Measurements from ENCODE around the gene ERGIC2.
"Not testable (repeated sequence)": the region's sequence is repeated elsewhere in the genome, so short reads cannot be mapped to it uniquely, and the experiment has no call there.

ERGIC2 gene, protein sequence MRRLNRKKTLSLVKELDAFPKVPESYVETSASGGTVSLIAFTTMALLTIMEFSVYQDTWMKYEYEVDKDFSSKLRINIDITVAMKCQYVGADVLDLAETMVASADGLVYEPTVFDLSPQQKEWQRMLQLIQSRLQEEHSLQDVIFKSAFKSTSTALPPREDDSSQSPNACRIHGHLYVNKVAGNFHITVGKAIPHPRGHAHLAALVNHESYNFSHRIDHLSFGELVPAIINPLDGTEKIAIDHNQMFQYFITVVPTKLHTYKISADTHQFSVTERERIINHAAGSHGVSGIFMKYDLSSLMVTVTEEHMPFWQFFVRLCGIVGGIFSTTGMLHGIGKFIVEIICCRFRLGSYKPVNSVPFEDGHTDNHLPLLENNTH

DNA sequence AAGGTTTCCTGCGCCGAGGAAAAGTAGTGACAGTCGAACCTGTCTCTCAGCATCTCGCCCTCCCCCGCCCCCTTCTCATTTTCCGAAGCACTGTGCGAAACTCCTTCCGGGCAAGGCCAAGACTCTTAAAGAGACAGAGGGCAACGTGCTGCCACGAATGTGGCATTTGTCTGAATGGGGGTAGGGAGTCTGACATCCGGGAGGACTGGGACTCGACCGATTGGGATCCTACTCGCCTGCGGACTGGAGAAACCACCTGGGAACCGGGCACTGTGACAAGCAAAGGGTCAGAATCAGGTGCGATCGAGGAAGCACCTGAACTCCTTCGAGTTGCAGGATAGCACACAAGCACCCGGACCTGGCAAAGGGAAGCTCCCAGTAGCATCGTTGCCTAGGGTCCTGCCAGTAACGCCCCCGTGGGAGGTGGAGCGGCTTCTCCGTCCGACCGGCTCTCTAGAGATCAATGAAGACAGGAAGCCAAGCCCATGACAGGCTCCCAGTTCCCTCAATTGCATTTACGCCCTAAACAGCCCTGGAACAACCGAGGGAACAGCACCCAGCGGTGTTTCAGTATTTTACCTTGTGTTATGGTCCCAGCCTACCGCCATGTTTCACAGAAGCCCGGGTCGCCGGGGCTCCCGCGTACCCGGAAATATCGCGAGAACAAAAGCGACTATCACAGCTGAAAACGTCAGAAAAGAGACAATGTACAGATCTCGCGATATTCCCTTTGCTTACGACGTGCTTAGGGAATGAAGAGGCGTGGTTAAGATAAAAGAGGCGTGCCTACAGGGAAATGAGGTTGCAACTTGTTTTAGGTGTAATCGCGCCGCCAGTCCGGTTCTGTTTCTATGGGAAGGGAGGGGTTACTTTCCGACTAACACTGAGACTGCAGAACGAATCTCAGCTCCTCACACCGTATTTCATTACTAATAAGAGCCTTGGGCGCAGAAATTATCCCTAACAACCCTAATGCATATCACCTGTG, at the start of gene ERGIC2:
TSS of gene ERGIC2 (minus strand) at position 637 of the 988 bp plus-strand sequence. CDS start 9,539 bp downstream, outside the sequence.
- FAIRE-seq: peak; percentile 99

DNA sequence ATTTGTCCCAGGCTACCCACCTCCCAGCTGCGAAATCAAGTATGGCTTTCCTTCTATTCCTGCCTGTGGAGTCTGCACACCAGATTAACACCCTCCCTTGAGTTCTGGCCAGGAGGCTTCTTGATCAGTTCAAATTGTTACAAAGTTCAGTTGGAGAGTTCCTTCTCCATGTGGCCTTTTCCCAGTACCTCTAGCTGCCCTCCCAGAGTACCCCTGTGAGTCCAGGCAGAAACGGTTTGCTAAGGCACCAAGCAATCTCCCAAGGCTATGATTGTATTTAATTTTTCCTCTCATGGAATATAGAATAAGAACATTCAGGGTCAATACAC, 49.7 kb upstream of the ERGIC2 start:
- no peak for FAIRE-seq

DNA sequence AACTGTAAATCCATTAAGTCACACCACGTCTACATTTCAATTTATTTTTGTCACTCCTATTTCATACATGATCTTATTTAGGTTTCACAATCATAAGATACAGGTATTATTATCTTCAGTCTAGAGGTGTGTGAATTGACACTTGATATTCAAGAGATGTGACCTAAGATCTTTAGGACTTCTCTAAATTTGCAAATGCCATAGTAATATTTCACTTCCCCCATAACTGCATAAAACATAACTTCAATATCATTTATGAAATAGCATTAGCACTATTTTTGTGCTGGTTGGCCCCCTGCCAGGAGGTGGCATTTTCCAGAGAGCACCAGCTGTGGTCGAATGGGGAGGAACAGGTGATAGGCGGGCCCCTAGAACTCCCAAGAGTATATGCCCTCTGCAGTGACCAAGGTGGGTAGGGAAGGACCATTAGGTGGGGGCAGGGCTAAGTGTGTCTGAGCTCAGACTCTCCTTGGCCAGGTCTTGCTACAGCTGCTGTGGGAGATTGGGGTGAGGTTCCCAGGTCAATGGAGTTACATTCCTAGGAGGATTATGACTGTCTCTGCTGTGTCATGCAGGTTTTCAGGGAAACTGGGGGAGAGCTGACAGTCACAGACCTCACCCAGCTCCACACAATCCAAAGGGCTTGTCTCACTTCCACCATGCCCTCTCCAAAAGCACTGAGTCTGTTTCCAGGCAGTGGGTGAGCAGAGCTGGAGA, 49.2 kb upstream of the ERGIC2 start:
- FAIRE-seq: no peak

DNA sequence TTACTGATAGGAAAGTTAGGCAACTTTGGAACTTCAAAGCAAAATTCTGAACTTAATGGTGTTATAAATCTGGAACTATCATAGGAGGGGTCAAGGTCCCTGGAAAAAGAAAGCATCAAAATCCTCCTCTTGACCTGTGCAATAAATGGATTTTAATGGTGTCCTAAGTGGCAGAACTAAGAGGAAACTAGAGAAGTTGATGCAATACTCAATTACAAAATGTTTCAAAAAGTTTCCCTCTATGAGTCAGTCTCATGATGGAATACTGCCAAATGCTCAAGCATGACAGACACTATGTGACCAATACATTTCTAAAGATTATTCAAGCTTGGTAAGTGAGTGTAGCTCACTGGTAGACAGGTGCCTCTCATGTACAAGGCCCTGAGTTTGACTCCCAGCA, 47.7 kb upstream of the ERGIC2 start:
- no peak for FAIRE-seq

DNA sequence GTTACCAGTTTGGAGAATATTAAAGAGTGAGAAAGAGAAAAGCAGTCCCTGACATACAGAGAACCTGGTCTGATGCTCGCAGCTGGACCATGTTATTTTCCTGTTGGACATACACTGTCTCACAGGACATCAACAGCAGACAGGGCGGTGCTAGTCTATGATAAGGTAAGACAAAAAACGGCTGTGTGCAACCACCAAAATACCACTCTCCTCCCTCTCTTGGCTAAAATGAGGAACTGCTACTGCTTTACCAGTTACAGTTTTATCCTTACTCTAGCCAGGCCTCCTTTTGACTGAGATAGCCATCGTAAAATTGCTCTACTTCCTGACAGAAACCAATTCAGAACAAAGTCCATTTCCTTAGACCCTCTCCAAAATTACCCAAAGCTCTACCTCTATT, 47.0 kb upstream of the ERGIC2 start:
- FAIRE-seq: no peak

DNA sequence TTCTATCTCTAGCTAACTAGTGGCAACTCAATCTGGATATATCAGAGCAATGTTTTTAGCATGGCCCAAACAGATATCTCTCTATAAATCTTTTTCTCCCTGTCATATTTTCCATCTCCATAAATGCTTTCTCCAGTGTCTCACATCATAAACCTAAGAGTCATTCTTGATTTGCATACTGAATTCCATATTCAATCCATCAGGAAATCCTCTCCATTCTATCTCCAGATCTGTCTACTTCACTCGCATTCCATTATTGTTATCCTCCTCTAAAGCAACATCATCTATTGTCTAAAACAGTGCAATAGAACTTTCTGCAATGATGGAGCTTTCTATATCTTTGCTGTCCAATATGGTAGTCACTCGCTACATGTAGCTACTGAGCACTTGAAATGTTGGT, 45.5 kb upstream of the ERGIC2 start:
- FAIRE-seq: no peak

DNA sequence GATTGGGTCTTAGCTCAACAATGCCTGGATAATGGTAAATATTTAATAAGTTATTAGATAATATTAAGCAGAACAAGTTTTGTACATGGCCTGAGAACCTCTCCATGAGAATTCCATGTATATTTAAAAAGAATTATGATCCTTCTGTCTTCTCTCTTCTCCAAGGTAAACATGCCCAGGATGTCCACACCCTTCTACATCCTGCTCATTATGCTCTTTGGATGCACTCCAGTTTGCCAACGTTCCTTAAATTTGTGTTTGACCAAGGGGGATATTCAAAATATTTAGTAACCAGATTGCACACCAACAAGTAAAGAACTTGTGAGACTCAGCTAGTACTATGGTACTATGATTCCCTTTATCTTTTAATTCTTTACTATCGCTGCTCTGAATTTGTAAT, 44.8 kb upstream of the ERGIC2 start:
- FAIRE-seq: no peak

DNA sequence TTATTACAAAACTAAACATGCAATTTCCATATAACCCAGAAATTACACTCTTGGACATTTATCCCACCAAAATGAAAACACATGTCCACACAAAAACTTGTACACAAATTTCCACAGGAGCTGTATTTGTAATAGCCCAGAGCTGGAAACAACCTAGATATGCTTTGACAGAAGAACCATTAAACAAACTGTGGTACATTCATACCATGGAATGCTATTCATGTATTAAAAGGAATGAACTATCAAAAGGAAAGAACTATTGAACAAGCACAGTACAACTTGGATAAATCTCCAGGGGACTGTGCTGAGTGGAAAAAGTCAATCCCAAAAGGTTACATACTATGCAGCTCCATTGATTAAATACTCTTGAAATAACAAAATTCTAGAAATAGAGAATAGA, 35.8 kb upstream of the ERGIC2 start:
- FAIRE-seq: no peak

DNA sequence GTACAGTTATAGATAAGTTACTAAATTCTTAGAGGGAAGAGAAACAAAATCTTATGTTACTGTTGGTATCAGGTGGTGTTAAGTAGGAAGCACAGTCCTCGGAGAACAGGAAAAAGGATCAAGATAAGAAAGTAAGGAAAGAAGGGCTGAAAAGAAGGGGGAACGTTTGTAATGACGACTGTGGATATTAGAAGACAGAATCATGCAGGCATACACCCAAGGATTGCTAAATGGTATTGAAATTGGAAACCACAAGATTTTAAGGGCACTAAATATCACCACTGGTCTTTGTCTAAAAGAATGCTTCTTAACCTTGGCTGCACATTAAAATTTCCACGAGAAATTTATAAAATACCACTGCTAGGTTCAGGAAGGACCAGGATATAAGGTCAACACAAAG, 34.1 kb upstream of the ERGIC2 start:
- no peak for FAIRE-seq

DNA sequence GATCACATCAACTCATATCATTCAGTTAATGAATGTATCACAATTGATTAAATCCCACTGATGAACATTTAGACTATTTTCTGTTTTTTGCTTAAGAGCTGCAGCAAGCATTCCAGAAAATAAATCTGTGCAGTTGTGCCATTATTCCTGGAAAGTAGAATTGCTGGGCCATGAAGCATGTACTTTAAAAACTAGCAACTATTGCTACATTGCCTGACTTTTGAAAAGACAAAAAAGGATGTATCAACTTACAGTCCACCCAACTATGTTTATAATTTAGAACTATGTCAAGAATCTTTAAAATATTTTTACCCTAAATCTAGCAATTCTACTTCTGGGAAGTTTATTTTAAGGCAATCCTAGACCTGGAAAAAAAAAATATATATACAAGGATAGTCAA, 33.4 kb upstream of the ERGIC2 start:
- FAIRE-seq: no peak

DNA sequence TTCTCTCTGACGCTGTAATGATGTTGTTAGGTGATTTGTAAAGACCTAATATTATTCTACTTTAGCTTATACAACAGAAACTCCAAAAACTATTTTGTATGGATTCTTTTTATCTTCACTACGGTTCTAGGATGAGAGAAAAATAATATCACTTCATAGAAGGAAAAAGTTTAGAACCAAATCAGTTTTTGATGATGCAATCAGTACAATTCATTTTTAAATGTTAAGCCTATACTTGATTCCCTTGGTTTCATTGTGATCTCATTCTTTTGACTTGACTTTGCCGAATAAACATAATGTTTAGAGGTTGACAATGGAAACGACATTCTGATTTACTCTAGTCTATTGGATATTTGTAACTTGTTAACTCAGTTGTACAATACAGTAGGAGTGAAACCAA, 24.6 kb upstream of the ERGIC2 start:
- FAIRE-seq: no peak

DNA sequence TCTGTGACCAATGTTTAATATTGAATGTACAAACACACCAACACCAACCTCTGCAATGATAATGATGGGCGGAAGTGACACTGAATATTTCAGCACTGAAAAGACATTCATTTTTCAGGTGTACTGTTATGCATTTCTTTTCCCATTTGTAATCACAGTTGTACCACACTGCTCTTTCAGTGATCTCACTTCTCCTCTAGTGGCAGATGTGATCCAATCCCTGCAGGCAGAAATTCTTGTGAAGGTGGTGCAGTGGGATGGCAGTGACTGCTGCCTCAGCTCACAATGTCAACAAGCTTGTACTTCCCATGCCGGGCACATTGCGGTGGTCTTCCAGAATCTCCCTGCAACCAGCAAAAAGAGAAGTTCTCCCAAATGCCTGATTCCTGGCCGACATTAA, 23.0 kb upstream of the ERGIC2 start:
- FAIRE-seq: no peak

DNA sequence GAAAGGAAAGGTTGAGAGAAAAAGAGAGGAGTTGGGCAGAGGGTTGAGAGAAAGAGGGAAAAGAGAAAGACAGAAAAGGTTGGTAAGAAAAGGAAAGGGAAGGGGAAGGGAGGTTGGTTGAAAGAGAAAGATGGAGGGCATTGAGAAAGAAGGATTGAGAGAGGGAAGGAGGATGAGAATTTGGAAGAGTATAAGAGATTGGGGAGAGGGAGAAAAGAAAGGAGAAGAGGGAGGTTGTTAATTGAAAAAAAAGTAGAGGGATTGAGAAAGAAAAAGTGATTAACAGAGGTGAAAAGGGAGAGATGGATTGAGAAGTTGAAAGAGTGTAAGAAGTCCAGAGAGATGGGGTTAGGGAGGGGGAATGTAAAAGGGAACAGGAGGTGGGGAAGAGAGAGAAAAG, 21.5 kb upstream of the ERGIC2 start:
- no peak for FAIRE-seq

DNA sequence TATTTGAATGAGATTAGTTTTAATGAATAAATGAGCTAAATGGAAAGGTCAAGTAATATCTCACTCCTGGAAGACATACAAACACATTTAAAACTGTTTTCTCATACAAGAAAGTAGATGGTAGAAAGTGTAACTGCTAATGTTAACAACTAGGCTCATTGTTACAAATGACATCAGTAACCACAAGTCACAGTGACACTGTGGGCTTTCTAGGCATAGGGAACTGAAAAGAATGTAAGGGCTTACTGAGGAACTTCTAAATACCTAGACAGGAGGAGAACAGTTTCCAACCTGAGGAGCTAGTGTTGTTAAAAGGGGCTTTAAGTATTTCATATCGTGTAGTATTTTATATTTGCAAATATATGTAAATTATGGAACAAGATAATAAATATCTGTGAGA, 17.5 kb upstream of the ERGIC2 start:
- FAIRE-seq: no peak

DNA sequence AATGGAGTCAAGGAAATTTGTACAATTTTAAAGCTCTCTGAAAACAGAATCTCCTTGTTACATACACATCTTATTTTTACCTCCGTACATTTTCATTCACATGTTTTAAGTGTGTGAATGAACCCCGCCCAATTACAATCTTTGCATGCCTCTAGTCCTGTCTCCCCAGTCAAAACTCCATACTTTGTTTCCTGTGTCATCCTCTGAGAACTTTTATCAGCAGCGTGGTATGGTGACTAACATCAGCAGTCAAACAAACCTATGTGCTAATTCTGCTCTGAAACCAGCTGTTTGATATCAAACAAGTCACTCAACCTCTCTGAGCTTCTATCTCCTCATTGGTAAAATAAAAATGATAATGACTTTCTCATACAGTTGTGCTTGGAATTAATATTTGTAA, 15.8 kb upstream of the ERGIC2 start:
- FAIRE-seq: no peak

DNA sequence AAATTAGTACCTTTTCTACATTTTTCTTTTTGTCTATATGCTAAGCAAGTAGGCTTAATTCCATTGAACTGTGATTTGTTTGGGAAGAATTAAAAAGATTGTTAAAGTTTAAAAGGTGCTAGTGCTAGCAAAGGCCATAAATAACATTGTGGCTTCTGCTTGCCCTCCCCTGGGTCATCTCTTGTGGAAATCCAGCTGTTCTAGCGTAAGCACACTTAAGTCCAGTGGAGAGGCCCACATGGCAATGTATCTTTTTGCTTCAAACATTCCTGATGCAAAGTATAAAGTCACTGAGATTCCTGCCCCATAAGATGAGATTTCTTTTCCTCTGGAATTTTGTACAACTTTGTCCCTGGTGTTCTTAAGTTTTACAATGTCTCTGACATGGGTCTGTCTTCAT, 14.4 kb upstream of the ERGIC2 start:
- FAIRE-seq: no peak

DNA sequence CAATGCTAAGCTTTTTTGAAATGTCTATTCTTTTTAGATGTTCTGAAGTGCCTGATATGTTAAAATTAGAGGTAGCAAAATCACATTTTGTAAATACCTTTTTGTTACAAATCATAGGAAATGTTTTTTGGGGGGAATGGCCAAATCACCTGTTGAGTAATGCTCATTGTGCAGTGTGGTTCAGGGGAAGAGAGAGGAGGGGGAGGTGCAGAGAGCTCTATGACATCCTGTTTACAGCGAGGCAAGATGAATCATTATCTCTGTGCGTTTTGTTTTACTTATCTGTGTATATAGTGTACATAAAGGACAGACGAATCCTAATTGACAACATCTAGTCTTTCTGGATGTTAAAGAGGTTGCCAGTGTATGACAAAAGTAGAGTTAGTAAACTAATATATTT, 9.4 kb upstream of the ERGIC2 start:
- FAIRE-seq: not testable (repeated sequence)

DNA sequence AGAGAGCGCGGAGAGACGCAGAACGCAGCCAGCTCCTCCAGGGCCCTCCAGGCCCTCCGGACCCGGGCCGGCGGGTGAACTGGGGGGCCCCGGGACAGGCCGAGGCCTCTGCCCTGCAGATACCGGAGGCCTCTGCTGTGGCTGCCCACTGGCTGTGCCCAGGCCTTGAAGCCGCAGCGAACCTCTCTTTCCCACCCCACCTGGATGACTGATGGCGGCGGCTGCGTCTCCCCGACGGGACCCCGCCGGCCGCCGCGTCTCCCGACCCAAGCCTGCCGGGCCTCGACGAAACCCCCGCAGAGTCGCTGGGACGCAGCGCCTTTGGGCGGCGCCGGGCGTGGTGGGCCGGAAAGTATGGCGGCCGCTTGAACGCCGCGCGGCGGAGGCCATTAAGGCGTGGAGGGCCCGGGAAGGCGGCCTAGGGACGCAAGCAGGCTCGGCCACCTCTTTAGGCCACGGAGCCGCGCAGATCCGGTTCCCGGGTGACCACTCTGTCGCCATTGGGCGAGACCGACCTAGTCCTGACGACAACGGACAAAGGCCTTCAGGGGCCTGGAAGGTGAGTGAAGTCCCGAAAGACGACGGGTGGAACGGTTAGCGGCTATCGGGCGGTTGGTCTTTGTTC, 8.4 kb upstream of the ERGIC2 start:
- FAIRE-seq: no peak

DNA sequence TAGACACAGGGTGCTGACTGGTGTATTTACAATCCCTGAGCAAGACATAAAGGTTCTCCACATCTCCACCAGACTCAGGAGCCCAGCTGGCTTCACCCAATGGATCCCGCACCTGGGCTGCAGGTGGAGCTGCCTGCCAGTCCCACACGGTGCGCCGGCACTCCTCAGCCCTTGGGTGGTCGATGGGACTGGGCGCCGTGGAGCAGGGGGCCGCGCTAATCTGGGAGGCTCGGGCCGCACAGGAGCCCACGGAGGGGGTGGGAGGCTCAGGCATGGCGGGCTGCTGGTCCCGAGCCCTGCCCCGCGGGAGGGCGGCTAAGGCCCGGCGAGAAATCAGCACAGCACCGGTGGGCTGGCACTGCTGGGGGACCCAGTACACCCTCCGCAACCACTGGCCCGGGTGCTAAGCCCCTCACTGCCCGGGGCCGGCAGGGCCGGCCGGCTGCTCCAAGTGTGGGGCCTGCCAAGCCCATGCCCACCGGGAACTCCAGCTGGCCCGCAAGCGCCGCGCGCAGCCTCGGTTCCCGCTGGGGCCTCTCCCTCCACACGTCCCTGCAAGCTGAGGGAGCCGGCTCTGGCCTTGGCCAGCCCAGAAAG, 5.2 kb upstream of the ERGIC2 start:
- not testable (repeated sequence) for FAIRE-seq

DNA sequence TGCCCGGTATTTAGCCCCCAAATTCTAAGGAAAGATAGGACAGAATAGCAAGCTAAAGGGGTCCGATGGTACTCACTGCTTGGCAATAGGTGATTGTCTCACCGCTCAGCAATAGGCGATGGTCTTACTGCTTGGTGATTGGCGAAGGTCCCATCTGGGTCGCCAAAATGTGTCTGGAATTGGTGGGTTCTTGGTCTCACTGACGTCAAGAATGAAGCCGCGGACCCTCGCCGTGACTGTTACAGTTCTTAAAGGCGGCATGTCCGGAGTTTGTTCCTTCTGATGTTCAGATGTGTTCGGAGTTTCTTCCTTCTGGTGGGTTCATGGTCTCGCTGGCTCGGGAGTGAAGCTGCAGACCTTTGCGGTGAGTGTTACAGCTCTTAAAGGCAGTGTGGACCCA, 4.2 kb upstream of the ERGIC2 start:
- not testable (repeated sequence) for FAIRE-seq

DNA sequence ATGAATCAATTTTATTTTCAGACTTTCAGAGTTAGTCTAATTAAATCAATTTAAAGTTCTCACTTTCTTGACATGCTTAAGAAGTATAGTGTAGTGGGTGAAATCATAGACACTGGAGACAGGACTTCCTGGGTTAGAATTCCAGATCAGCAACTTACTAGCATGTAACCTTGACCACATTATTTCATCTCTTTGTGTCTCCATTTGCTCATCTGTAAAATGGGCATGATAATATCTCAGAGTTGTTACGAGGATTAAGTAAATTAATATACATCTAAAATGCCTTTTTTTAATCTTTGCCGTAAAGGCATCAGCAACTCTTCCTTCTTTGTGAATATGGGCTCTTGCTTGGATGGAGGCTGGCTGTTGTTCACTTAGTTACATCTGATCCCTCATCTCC, 1.3 kb upstream of the ERGIC2 start:
- FAIRE-seq: no peak

DNA sequence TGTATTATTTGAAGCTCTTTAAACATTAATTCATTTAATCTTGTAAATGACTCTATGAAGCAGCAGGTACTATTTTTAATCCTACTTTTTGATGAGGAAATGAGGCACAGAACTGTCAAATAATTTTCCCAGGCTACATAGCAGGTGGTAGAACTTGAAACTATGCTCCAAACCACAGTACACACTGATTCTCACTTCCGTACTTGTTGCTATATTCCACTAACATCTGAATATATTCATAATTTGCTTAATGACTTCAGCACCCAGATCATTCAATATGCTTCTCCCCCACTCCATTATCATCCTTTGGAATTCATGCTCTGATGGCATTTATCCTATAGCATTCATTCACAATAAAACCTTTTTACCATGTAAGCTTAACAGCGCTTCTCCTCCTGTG, 4.9 kb downstream of the ERGIC2 start:
- FAIRE-seq: no peak
